AG09309 (cell line): ENCODE measurements around the gene SEMA5A.

Experiments used
- DNase-seq: peaks from one replicate; pipeline ENCODE4 v3.0.0-alpha.2; 2010; ENCODE audit warnings: low read depth
- H3K4me3 ChIP-seq: 2 replicates; pipeline ENCODE4 v1.5.1; 2011; ENCODE audit warnings: mild to moderate bottlenecking, low read depth, low read length, moderate library complexity; ENCODE audit not compliant: control insufficient read depth
- TF ChIP-seq, protein P1 (sequence below): IDR thresholded peaks from 2 replicates; pipeline ENCODE4 v1.5.1; 2011; ENCODE audit warnings: mild to moderate bottlenecking, low read depth, low read length, inconsistent platforms; ENCODE audit not compliant: insufficient read depth, control insufficient read depth; ENCODE audit errors: missing control alignments

The SEMA5A gene

DNA sequence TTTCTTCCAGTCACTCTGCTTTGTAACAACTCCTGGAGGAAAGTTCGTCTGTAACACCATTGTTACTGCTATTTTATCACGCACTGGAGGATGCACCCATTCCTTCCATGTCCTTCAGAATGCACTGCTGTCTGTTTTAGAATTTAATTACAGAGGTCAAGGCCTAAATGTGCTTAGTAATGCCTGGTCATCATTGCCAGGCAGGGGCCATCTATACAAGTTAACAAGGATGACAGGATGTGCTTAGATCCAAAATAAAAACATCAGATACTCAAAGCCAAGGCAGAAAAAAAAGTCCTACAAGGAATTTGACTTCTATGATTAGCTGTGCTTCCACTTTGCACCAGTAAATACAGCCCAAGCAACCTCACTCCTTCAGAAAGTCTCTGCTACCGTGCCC lies 371.4 kb downstream of the SEMA5A start:
- no peak for DNase-seq
- TF ChIP-seq, protein P1, sequence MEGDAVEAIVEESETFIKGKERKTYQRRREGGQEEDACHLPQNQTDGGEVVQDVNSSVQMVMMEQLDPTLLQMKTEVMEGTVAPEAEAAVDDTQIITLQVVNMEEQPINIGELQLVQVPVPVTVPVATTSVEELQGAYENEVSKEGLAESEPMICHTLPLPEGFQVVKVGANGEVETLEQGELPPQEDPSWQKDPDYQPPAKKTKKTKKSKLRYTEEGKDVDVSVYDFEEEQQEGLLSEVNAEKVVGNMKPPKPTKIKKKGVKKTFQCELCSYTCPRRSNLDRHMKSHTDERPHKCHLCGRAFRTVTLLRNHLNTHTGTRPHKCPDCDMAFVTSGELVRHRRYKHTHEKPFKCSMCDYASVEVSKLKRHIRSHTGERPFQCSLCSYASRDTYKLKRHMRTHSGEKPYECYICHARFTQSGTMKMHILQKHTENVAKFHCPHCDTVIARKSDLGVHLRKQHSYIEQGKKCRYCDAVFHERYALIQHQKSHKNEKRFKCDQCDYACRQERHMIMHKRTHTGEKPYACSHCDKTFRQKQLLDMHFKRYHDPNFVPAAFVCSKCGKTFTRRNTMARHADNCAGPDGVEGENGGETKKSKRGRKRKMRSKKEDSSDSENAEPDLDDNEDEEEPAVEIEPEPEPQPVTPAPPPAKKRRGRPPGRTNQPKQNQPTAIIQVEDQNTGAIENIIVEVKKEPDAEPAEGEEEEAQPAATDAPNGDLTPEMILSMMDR, result no peak
- H3K4me3 ChIP-seq, result no peak overlapping the region

DNA sequence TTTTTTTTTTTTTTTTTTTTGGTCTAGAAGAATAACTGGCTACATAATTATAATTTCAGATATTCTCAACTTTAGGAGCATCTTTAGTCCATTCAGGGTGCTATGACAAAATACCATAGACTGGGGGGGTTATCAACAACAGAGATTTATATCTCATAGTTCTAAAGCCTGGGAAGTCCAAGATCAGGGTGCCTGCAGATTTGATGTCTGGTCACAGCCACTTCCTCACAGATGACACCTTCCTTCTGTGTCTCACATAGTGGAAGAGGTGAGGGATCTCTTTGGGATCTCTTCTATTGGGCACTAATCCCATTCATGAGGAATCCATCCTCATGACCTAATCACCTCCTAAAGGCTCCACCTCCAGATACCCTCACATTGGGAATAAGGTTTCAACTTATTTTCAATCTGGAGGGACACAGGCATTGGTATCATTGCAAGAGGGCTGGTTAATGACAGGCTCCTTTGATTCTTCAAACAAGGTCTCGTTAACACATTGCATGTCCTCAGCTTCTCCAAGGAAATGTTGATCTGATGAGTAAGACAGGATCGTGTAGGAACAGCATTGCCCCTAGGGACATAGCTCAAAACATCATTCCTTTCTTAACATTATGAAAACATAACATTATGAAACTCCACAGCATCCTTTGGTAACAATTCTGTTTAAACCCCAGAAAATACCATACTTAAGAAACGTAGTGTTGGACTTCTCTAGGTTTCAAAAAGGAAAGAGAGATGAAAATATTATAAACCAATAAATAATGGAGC lies 372.4 kb downstream of the SEMA5A start:
- no peak overlapping the region for H3K4me3 ChIP-seq
- TF ChIP-seq, protein P1, result no peak
- peak; percentile 79 for DNase-seq

DNA sequence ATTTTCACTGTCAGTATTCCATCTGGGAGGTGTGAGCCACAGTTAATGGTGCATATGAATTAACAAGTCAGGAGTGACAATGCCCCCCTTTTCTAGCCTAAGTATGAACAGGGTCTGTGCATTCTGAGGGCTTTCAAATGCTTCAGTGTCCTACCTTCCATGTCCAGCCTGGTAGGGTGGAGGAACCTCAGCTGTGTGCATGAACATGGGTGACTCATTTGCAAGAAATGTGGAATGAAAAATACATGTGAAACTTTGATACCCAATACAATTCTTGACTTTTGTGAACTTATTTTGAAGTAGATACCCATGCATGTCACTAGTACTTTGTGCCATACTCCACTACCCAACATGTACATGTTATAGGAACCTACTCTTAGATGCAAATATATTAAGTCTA lies 375.8 kb downstream of the SEMA5A start:
- TF ChIP-seq, protein P1, result no peak
- DNase-seq, result no peak
- no peak overlapping the region for H3K4me3 ChIP-seq

DNA sequence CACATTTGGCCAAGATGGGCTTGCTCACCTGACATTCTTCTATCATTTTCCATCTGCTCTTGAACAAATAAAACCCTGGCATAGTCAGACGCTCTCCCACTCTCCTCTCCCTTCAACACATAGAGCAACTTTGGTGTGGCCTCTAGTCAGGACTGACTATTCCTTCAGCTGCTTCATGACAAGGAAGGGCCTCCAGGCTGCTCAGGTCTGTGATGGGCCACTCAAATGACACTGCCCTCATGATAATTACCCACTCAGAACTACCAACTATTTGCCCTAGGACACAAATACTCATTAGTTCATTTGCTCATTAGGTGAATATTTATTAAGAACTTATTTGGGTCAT lies 376.3 kb downstream of the SEMA5A start:
- DNase-seq, result no peak
- TF ChIP-seq, protein P1, result no peak
- H3K4me3 ChIP-seq, result no peak overlapping the region

DNA sequence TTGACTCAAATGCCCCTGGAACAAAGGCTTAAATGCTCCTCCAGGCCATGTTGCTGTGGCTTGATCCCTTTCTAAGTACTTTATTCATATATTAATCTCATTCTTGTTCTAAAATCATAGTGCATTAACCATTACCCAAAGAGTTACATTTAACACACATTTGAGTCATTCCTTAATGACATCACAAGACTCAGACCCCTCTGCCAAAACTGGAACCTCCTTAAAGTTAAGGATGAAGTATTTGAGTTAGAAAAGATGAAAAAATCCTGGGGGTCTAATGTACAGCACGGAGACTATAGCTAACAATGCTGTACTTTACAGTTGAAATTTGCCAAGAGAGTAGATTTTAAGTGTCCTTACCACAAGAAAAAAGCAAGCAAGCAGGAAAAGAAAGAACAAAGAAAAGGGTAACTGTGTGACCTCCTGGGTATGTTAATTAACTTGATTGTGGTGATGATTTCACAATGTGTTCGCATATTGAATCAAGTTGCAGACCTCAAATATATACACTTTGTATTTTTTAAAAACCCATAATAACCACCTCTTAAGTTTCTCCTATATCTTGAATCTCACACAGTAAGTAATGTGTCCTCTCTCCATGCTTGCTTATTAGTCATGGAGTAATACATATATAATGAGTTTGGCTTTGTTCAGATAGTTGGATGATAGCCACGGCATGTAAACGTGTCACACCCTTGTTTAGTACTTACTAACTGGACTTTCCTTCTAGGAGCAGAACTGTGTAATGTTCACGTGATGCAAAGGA lies 376.9 kb downstream of the SEMA5A start:
- TF ChIP-seq, protein P1, result no peak
- DNase-seq, result no peak
- H3K4me3 ChIP-seq, result no peak overlapping the region

DNA sequence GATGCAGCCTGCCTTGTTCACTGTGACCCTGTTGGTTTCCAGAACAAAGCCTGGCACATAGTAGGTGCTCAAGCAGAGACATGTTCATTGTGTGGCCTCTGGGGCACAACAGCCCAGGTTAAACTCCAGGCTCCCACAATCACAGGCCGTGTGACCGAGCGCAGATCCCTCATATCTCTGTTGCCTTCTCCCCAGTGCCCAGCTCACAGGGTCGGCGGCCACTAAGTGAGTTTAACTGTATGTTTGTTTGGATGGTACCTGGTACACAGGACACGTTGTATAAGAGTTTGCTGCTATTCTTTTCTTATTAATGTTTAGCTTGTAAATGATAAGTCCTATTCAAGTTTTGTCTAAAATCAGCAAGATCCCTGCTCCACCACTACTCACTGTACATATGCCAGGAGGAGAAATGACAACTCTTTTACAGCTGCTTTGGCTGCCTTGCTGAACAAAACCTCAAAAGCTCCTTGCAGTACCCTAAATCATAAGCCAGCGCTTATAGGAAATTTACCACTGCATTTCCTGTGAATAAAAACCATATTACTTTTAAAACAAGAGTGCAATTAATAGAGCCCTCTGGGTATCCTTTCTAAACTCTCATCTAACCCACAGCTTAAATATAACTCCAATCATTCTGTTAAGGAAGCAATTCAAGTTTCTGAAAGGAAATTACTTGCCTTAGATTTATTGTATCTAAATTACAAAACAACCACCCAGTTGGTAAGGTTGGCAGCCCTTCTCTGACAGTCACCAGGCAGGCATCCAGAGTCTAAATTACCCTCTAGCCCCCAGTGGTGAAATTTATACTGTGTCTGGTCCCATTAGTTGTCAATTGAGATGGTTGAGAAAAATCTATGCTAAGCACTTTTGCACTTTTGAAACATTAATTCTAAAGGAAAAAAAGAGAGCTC lies 379.4 kb downstream of the SEMA5A start:
- H3K4me3 ChIP-seq, result no peak overlapping the region
- no peak for DNase-seq
- TF ChIP-seq, protein P1, result no peak
